ENCODE measurements around the gene CLK2. TPM values are rescaled to one million over a fixed set of nuclear protein-coding genes. Genes with fewer than 3 reads are reported as not detected.
A peak's percentile ranks its signal among the peaks of the same experiment; 100 is the strongest.

CLK2 gene
- total and polyA plus RNA-seq, 2 of the 13 experiments (the other 11 are each of a cell fraction or from before 2014, with no cell fraction given): 20.1 to 73.5 TPM

DNA sequence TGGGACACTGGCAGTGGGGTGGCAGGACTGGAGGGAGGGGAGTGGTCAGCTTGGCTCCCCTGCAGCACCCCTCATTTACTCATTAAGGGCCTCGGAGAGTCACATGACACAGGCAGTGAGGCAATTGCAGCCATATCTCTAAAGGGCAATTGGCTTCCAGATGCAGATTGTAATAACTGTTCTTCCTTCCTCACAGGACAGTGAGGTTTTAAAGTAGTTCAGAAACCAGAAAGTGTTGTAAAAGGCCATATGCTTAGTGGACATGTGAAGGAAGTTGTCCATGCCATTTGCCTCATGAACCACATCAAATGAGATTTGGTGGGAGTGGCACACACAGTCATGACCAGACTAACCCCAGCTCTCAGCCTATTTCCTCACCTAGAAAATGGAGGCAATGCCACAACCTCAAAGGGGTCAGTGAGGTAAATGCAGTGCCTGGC is 53.7 kb downstream of the CLK2 start:
- POLR2A ChIA-PET: no interaction called here
- intact Hi-C loops (cut with micrococcal nuclease; ENCODE audit: unreplicated experiment): no loop called here
- BruUV-seq (replicated peaks): no TSS peak

DNA sequence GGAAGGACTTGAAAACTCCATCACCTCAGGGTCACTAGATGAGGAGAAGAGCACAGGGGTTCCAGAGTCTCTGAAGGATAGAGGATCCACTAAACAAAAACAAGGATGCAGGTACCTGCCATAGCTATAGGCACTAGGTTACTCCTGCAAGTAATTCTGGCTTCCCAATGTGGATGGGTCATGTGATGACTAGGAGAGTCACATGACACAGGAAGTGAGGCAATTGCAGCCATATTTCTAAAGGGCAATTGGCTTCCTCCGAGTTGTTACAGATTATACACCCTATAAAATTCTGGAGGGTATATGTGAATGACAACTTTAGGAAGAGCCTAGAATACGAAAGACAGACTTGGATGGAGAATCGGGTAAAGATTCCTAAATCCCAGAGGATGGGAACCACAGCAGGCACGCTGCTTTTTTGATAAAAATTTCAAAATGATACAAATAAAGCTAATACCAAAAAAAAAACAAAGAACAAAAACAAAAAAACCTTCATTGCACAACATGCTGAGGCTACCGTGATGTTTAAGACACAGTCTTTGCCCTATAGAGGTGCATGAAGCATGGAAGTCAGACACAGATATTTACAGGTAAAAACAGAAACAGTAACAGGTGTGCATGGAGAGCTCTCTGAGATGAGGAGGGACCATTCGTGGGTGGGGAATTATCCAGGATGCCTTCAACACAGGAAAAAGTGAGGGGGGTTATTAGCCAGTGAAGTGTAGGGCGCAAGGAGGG is 54.3 kb downstream of the CLK2 start:
- no TSS peak for BruUV-seq (replicated peaks)
- ChIA-PET POLR2A (no interaction called here), CTCF (ENCODE audit: low intra/inter-chr PET ratio, low total read pairs) (no interaction called here)
- ATAC-seq (no peak), FAIRE-seq (peak; percentile 32), DNase-seq (ENCODE audit: low spot score) (no peak)
- Histone ChIP-seq H2AFZ (ENCODE audit: low read length) (no peak overlapping the region), H3K36me3 (replicated peaks in 1 of 2; ENCODE audit: control insufficient read depth in 1 of 2, insufficient read depth in 2 of 2, low read length in 2 of 2) (no peaks in the 10 kb centered on the region), H3K9ac (ENCODE audit: insufficient read depth, low read depth, low read length) (no peak overlapping the region), H3K4me2 (ENCODE audit: low read depth, low read length) (no peak overlapping the region), H3K4me1 (ENCODE audit: insufficient read depth, low read length) (peaks cover 7% of the 10 kb centered on the region; the same call in 1 of the 2 replicates), H3K4me3 (replicated peaks in 1 of 3; ENCODE audit: insufficient read depth in 1 of 3, low read depth in 2 of 3, low read length in 3 of 3) (no peak overlapping the region), H3K79me2 (ENCODE audit: insufficient read depth, low read length) (no peaks in the 10 kb centered on the region), H3K27me3 (ENCODE audit: control insufficient read depth in 1 of 2, insufficient read depth in 2 of 2, low read length in 2 of 2) (no peaks in the 10 kb centered on the region), H3K9me3 (ENCODE audit: low read length) (no peaks in the 10 kb centered on the region), H3K27ac (ENCODE audit: extremely low read length, insufficient read depth, low read length) (no peak overlapping the region), H4K20me1 (ENCODE audit: insufficient read depth, low read length) (no peaks in the 10 kb centered on the region)
- intact Hi-C loops (cut with micrococcal nuclease; ENCODE audit: unreplicated experiment): no loop called here
- in situ Hi-C loops (cut with HindIII; ENCODE audit: extremely low pct_ligation_motif_present, low pct_unique_long_range_greater_than_20kb): no loop called here
- WGBS (ENCODE audit: low lambda C conversion rate): 74% methylated on average over 7 of the region's 7 CpGs
- no peak for TF ChIP-seq ZNF280D (CRISPR knock-in tag; IDR thresholded peaks at IDR 0.05)
- peak; percentile 89 for TF ChIP-seq YY1 (IDR thresholded peaks at IDR 0.05; ENCODE audit: insufficient read depth, insufficient replicate concordance, low read depth, low read length)
- peak; percentile 40; the same call in 1 of the 2 replicates for TF ChIP-seq GATAD1 (CRISPR knock-in tag; IDR thresholded peaks at IDR 0.05)
- TF ChIP-seq GTF2F1 (IDR thresholded peaks at IDR 0.05; ENCODE audit: low read length): no peak
- peak; percentile 89 for TF ChIP-seq RAD51 (IDR thresholded peaks at IDR 0.05; ENCODE audit: borderline replicate concordance)
- TF ChIP-seq HOXA3 (CRISPR knock-in tag; IDR thresholded peaks at IDR 0.05): peak; percentile 20; the same call in 1 of the 2 replicates
- TF ChIP-seq, protein P1, sequence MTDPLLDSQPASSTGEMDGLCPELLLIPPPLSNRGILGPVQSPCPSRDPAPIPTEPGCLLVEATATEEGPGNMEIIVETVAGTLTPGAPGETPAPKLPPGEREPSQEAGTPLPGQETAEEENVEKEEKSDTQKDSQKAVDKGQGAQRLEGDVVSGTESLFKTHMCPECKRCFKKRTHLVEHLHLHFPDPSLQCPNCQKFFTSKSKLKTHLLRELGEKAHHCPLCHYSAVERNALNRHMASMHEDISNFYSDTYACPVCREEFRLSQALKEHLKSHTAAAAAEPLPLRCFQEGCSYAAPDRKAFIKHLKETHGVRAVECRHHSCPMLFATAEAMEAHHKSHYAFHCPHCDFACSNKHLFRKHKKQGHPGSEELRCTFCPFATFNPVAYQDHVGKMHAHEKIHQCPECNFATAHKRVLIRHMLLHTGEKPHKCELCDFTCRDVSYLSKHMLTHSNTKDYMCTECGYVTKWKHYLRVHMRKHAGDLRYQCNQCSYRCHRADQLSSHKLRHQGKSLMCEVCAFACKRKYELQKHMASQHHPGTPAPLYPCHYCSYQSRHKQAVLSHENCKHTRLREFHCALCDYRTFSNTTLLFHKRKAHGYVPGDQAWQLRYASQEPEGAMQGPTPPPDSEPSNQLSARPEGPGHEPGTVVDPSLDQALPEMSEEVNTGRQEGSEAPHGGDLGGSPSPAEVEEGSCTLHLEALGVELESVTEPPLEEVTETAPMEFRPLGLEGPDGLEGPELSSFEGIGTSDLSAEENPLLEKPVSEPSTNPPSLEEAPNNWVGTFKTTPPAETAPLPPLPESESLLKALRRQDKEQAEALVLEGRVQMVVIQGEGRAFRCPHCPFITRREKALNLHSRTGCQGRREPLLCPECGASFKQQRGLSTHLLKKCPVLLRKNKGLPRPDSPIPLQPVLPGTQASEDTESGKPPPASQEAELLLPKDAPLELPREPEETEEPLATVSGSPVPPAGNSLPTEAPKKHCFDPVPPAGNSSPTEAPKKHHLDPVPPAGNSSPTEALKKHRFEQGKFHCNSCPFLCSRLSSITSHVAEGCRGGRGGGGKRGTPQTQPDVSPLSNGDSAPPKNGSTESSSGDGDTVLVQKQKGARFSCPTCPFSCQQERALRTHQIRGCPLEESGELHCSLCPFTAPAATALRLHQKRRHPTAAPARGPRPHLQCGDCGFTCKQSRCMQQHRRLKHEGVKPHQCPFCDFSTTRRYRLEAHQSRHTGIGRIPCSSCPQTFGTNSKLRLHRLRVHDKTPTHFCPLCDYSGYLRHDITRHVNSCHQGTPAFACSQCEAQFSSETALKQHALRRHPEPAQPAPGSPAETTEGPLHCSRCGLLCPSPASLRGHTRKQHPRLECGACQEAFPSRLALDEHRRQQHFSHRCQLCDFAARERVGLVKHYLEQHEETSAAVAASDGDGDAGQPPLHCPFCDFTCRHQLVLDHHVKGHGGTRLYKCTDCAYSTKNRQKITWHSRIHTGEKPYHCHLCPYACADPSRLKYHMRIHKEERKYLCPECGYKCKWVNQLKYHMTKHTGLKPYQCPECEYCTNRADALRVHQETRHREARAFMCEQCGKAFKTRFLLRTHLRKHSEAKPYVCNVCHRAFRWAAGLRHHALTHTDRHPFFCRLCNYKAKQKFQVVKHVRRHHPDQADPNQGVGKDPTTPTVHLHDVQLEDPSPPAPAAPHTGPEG (CRISPR knock-in tag; IDR thresholded peaks at IDR 0.05): no peak

More for the DNA sequence above, 53.7 kb downstream of the CLK2 start:
- CTCF ChIA-PET (ENCODE audit: low intra/inter-chr PET ratio, low total read pairs): no interaction called here
- no peak overlapping the region for H3K4me3 ChIP-seq (replicated peaks in 1 of 3; ENCODE audit: insufficient read depth in 1 of 3, low read depth in 2 of 3, low read length in 3 of 3)
- no peak for FAIRE-seq
- TF ChIP-seq NRL (CRISPR knock-in tag; IDR thresholded peaks at IDR 0.05; ENCODE audit: borderline replicate concordance) (no peak), YY1 (IDR thresholded peaks at IDR 0.05; ENCODE audit: insufficient read depth, insufficient replicate concordance, low read depth, low read length) (peak; percentile 79)
- peaks cover 7% of the 10 kb centered on the region; the same call in 1 of the 2 replicates for H3K4me1 ChIP-seq (ENCODE audit: insufficient read depth, low read length)
- no peak overlapping the region for H3K4me2 ChIP-seq (ENCODE audit: low read depth, low read length)
- no peak overlapping the region for H3K9ac ChIP-seq (ENCODE audit: insufficient read depth, low read depth, low read length)
- H3K36me3 ChIP-seq (replicated peaks in 1 of 2; ENCODE audit: control insufficient read depth in 1 of 2, insufficient read depth in 2 of 2, low read length in 2 of 2): no peaks in the 10 kb centered on the region
- no CpG with 5 or more reads among the region's 1 CpG for WGBS (ENCODE audit: low lambda C conversion rate)
- no peak overlapping the region for H2AFZ ChIP-seq (ENCODE audit: low read length)
- no peaks in the 10 kb centered on the region for H3K27me3 ChIP-seq (ENCODE audit: control insufficient read depth in 1 of 2, insufficient read depth in 2 of 2, low read length in 2 of 2)
- DNase-seq (ENCODE audit: low spot score): no peak
- no peaks in the 10 kb centered on the region for H3K9me3 ChIP-seq (ENCODE audit: low read length)
- no peak overlapping the region for H3K27ac ChIP-seq (ENCODE audit: extremely low read length, insufficient read depth, low read length)
- in situ Hi-C loops (cut with HindIII; ENCODE audit: extremely low pct_ligation_motif_present, low pct_unique_long_range_greater_than_20kb): no loop called here
- H4K20me1 ChIP-seq (ENCODE audit: insufficient read depth, low read length): no peaks in the 10 kb centered on the region
- no peak for ATAC-seq
- no peaks in the 10 kb centered on the region for H3K79me2 ChIP-seq (ENCODE audit: insufficient read depth, low read length)

Measured in HepG2 (cell line).